ENCODE data around the gene NUP93. TPM values are rescaled to one million over a fixed set of nuclear protein-coding genes. Genes with fewer than 3 reads are reported as not detected.

Gene NUP93
- total and polyA plus RNA-seq, 2 donors (not counting 3 experiments of a cell fraction or from before 2014, with no cell fraction given) = 62.3 to 124 TPM

GRCh38 chr16:56886826-56887225, 156.9 kb downstream of the NUP93 start:
- TF ChIP-seq GATA2 (IDR thresholded peaks at IDR 0.05; ENCODE audit: insufficient read depth, insufficient read length, low read depth, low read length) (no peak), POLR2A (IDR thresholded peaks at IDR 0.05; ENCODE audit: low read depth, low read length) (no peak)
- no peaks in the 10 kb centered on the region for H4K20me1 ChIP-seq (replicated peaks; ENCODE audit: control insufficient read depth, extremely low read depth, insufficient read depth, low read length)
- no peak overlapping the region for H3K9ac ChIP-seq (replicated peaks; ENCODE audit: extremely low read depth, insufficient read depth, low read length)
- POLR2A ChIA-PET = no interaction called here
- DNase-seq (ENCODE audit: low read depth, low spot score) (no peak), FAIRE-seq (no peak)
- H3K4me3 ChIP-seq (replicated peaks in 1 of 3; ENCODE audit: insufficient read depth in 1 of 3, low read depth in 1 of 3, low read length in 3 of 3) = no peak overlapping the region
- BruUV-seq (replicated peaks) = no TSS peak
- dilution Hi-C loops (cut with MboI; ENCODE audit: extremely low pct_ligation_motif_present, low sequenced_read_pairs) = no loop called here
- no peaks in the 10 kb centered on the region for H3K4me1 ChIP-seq (ENCODE audit: control insufficient read depth, extremely low read depth, insufficient read depth, low read length)
- no peak overlapping the region for H3K27ac ChIP-seq (ENCODE audit: insufficient read depth, low read depth, low read length)
- no peaks in the 10 kb centered on the region for H3K9me3 ChIP-seq (replicated peaks; ENCODE audit: control insufficient read depth, insufficient read depth, low read length)
- no peak overlapping the region for H3K4me2 ChIP-seq (ENCODE audit: insufficient read depth, low read length)
- no peaks in the 10 kb centered on the region for H3K9me1 ChIP-seq (replicated peaks; ENCODE audit: control insufficient read depth, extremely low read depth, insufficient read depth, low read length)
- no peaks in the 10 kb centered on the region for H3K27me3 ChIP-seq (ENCODE audit: control insufficient read depth in 2 of 2, insufficient read depth in 2 of 2, low read length in 2 of 2)
- CTCF ChIA-PET = no interaction called here
- no peaks in the 10 kb centered on the region for H3K36me3 ChIP-seq (ENCODE audit: control insufficient read depth in 2 of 2, extremely low read depth in 1 of 2, insufficient read depth in 2 of 2, low read length in 2 of 2)
- no peak overlapping the region for H2AFZ ChIP-seq (ENCODE audit: low read depth, low read length)
- H3K79me2 ChIP-seq (ENCODE audit: control insufficient read depth, insufficient read depth, low read length) = no peaks in the 10 kb centered on the region
- intact Hi-C loops (cut with micrococcal nuclease) = no loop called here

GRCh38 chr16:56888806-56889205, 158.9 kb downstream of the NUP93 start:
- H2AFZ ChIP-seq (ENCODE audit: low read depth, low read length) = no peak overlapping the region
- POLR2A ChIA-PET = no interaction called here
- H4K20me1 ChIP-seq (replicated peaks; ENCODE audit: control insufficient read depth, extremely low read depth, insufficient read depth, low read length) = no peaks in the 10 kb centered on the region
- H3K4me1 ChIP-seq (ENCODE audit: control insufficient read depth, extremely low read depth, insufficient read depth, low read length) = no peaks in the 10 kb centered on the region
- H3K9me1 ChIP-seq (replicated peaks; ENCODE audit: control insufficient read depth, extremely low read depth, insufficient read depth, low read length) = no peaks in the 10 kb centered on the region
- no peak overlapping the region for H3K4me2 ChIP-seq (ENCODE audit: insufficient read depth, low read length)
- no peak overlapping the region for H3K4me3 ChIP-seq (replicated peaks in 1 of 3; ENCODE audit: insufficient read depth in 1 of 3, low read depth in 1 of 3, low read length in 3 of 3)
- TF ChIP-seq MAX (IDR thresholded peaks at IDR 0.05; ENCODE audit: insufficient read depth, insufficient read length) (no peak), POLR2A (IDR thresholded peaks at IDR 0.05; ENCODE audit: low read depth, low read length) (no peak), POLR2AphosphoS5 (IDR thresholded peaks at IDR 0.05; ENCODE audit: insufficient read depth, low read depth, low read length) (no peak), MYC (IDR thresholded peaks at IDR 0.05; ENCODE audit: low read depth, low read length) (no peak), JUN (IDR thresholded peaks at IDR 0.05; ENCODE audit: borderline replicate concordance, insufficient read depth, insufficient read length, low read depth) (no peak), CTCF (IDR thresholded peaks at IDR 0.05; ENCODE audit: extremely low read depth in 1 of 2, insufficient read depth in 1 of 2, low read depth in 1 of 2, low read length in 2 of 2) (no peak), GATA2 (IDR thresholded peaks at IDR 0.05; ENCODE audit: insufficient read depth, insufficient read length, low read depth, low read length) (no peak), EZH2 (IDR thresholded peaks at IDR 0.05; ENCODE audit: borderline replicate concordance, low read depth, low read length, severe bottlenecking) (no peak)
- DNase-seq (ENCODE audit: low read depth, low spot score) (no peak), FAIRE-seq (no peak)
- no peak overlapping the region for H3K9ac ChIP-seq (replicated peaks; ENCODE audit: extremely low read depth, insufficient read depth, low read length)
- H3K27ac ChIP-seq (ENCODE audit: insufficient read depth, low read depth, low read length) = no peak overlapping the region
- dilution Hi-C loops (cut with MboI; ENCODE audit: extremely low pct_ligation_motif_present, low sequenced_read_pairs) = no loop called here
- H3K27me3 ChIP-seq (ENCODE audit: control insufficient read depth in 2 of 2, insufficient read depth in 2 of 2, low read length in 2 of 2) = no peaks in the 10 kb centered on the region
- H3K36me3 ChIP-seq (ENCODE audit: control insufficient read depth in 2 of 2, extremely low read depth in 1 of 2, insufficient read depth in 2 of 2, low read length in 2 of 2) = no peaks in the 10 kb centered on the region
- no peaks in the 10 kb centered on the region for H3K9me3 ChIP-seq (replicated peaks; ENCODE audit: control insufficient read depth, insufficient read depth, low read length)
- intact Hi-C loops (cut with micrococcal nuclease) = no loop called here
- CTCF ChIA-PET = no interaction called here
- BruUV-seq (replicated peaks) = no TSS peak
- H3K79me2 ChIP-seq (ENCODE audit: control insufficient read depth, insufficient read depth, low read length) = no peaks in the 10 kb centered on the region
